Ovary (tissue), 9 donors: ENCODE measurements around the gene ITM2B. TPM values are rescaled to one million over a fixed set of nuclear protein-coding genes. Genes with fewer than 3 reads are reported as not detected.
"Not testable (repeated sequence)": the region's sequence is repeated elsewhere in the genome, so short reads cannot be mapped to it uniquely, and the experiment has no call there.

Experiments used
- DNase-seq, 5 donors: peaks; one replicate each; pipeline ENCODE4 v3.0.0-alpha.2; 2019 to 2020
- H3K27ac ChIP-seq, 2 donors: fragments of 200-600 bp; one replicate each; pipeline versions ENCODE4 v1.5.1 to v1.8.0; 2019 to 2022
- H3K27me3 ChIP-seq: fragments of 200-600 bp; one replicate; pipeline ENCODE4 v1.8.0; 2022
- H3K36me3 ChIP-seq: fragments of 200-600 bp; sonication (generic); one replicate; pipeline ENCODE4 v1.5.1; 2019
- H3K4me1 ChIP-seq: one replicate; pipeline ENCODE4 v1.8.1; 2013; ENCODE audit warnings: mild to moderate bottlenecking, moderate library complexity; ENCODE audit not compliant: insufficient read depth
- H3K4me3 ChIP-seq: fragments of 200-600 bp; sonication (generic); one replicate; pipeline ENCODE4 v1.5.1; 2017
- H3K9me3 ChIP-seq, 2 donors: fragments of 200-600 bp in 1 of 2; sonication (generic) in 1 of 2; one replicate each; pipeline versions ENCODE4 v1.5.1 to v1.8.1; 2013 to 2019; ENCODE audit warnings: mild to moderate bottlenecking in 1 of 2, moderate library complexity in 1 of 2
- EP300 ChIP-seq: sonication (generic); formaldehyde crosslinking; IDR thresholded peaks from one replicate; pipeline ENCODE4 v1.6.1; 2017; ENCODE audit warnings: antibody characterized with exemption
- POLR2A ChIP-seq: fragments of 450-650 bp; IDR thresholded peaks from one replicate; pipeline ENCODE4 v1.6.1; 2017; ENCODE audit warnings: antibody characterized with exemption, mild to moderate bottlenecking, moderate library complexity
- WGBS, 3 donors: extraction: QIAGEN DNeasy Blood & Tissue Kit in 1 of 3; methylation state at CpG; one replicate each; pipeline versions ENCODE4 v1.1.5 to v1.1.7; 2013 to 2017; 5-methylcytosine and 5-hydroxymethylcytosine counted together
- intact Hi-C, 4 donors: fragments of 100-400 bp; cut with DNase I; formaldehyde crosslinking; loops; one replicate each; pipeline versions ENCODE4 v1.11.0 to v1.15.1; 2022 to 2023
- polyA plus RNA-seq, 2 donors: library from polyadenylated mRNA; stranded (reverse); fragments of 200-250 nt in 1 of 2; fragments of 350-450 nt in 1 of 2; fragmentation: Illumina TruSeq in 1 of 2; extraction: RNeasy Lipid Tissue Mini Kit (QIAGEN cat#74804) in 1 of 2; gene quantifications; one replicate each; pipeline ENCODE4 v1.2.3, GENCODE V29; 2013 to 2014
- total RNA-seq, 7 donors: library from RNA; depleted of rRNA in 2 of 7; stranded (reverse); fragments of >200 nt in 2 of 7; fragmentation: NEBNext Ultra II Directional in 3 of 7; extraction: Animal tissue kit (Norgen Biotek cat#: 25700) in 3 of 7; gene quantifications; one replicate each; pipeline versions ENCODE4 v1.1.0 to v1.2.4, GENCODE V29; 2016 to 2023
- TF ChIP-seq, protein P1 (sequence below), 3 donors: fragments of 450-650 bp in 2 of 3; fragments of 200-600 bp in 1 of 3; IDR thresholded peaks; one replicate each; pipeline versions ENCODE4 v1.5.1 to v1.8.0; 2016 to 2022; ENCODE audit warnings: antibody characterized with exemption in 3 of 3, mild to moderate bottlenecking in 1 of 3
- donor health status: DM: no; HTN: no; CAD: no; lungs with moderate emphysema.
- donor health status: DM: no; HTN: no; CAD: no.
- donor health status: Bipolar disorder and iron deficiency.
- donor health status: DM: yes; HTN: yes; CAD: no.
- donor health status: DM: no; HTN: no; CAD: no.
- donor health status: DM: yes; HTN: yes; CAD: no.

ITM2B gene
- total and polyA plus RNA-seq, 9 donors, result 635 to 1,955 (median 903) TPM

DNA sequence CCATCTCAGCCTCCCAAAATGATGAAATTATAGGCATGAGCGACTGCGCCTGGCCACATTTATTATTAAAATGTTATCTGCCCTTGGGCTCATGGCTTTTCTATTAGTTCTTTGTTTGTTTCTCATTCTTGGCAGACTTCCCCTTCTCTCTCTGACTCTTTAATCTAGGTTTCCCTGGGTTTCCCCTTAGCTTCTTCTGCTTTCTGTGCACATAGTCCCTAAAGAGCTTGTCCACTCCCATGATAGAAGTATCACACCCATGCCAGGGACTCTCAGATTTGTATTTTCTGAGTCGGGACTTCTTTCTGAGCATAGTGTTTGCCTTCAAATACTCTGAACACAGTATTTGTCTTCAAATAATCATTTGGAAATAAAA is 38.6 kb upstream of the ITM2B start:
- 44 to 68% (median 54%) methylated on average over 3 of the region's 3 CpGs for WGBS, 3 donors

DNA sequence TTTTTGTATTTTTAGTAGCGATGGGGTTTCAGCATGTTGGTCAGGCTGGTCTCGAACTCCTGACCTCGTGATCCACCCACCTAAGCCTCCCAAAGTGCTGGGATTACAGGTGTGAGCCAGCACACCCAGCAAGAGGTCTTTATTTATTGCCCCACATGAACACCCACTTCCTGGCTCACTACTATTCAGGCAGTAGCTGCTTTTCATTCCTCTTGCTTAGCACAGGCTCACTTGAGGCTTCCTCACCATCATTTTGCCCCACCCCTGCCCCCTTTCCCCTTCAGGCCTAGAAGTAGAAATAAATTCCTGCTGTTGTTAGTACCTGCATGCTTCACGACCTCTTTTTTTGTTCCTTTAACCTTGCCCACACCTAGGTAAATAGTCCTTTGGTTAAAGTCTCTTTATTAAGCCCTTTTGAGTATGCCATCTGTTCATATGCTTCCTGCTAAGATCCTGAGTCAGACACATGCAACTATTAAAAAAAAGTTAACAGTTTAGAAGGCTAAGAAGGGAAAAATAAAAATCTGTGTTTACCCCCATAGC is 33.5 kb upstream of the ITM2B start:
- WGBS, 3 donors, result 81 to 94% (median 83%) methylated on average over 4 of the region's 4 CpGs
- intact Hi-C loops, result no loop called here
- Histone ChIP-seq H3K27ac (no peak overlapping the region), H3K4me1 (no peaks in the 10 kb centered on the region), H3K4me3 (no peak overlapping the region), H3K36me3 (no peaks in the 10 kb centered on the region), H3K27me3 (no peaks in the 10 kb centered on the region), H3K9me3 (no peaks in the 10 kb centered on the region)
- TF ChIP-seq, protein P1, sequence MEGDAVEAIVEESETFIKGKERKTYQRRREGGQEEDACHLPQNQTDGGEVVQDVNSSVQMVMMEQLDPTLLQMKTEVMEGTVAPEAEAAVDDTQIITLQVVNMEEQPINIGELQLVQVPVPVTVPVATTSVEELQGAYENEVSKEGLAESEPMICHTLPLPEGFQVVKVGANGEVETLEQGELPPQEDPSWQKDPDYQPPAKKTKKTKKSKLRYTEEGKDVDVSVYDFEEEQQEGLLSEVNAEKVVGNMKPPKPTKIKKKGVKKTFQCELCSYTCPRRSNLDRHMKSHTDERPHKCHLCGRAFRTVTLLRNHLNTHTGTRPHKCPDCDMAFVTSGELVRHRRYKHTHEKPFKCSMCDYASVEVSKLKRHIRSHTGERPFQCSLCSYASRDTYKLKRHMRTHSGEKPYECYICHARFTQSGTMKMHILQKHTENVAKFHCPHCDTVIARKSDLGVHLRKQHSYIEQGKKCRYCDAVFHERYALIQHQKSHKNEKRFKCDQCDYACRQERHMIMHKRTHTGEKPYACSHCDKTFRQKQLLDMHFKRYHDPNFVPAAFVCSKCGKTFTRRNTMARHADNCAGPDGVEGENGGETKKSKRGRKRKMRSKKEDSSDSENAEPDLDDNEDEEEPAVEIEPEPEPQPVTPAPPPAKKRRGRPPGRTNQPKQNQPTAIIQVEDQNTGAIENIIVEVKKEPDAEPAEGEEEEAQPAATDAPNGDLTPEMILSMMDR (IDR thresholded peaks at IDR 0.05), result no peak
- TF ChIP-seq EP300 (no peak), POLR2A (no peak)
- DNase-seq, result no peak

More for the DNA sequence above, 38.6 kb upstream of the ITM2B start:
- no peak for TF ChIP-seq EP300
- TF ChIP-seq POLR2A, result no peak
- TF ChIP-seq, protein P1 (IDR thresholded peaks at IDR 0.05), result no peak
- Histone ChIP-seq H3K4me3 (no peak overlapping the region), H3K27ac (no peak overlapping the region), H3K4me1 (no peaks in the 10 kb centered on the region), H3K36me3 (no peaks in the 10 kb centered on the region), H3K9me3 (no peaks in the 10 kb centered on the region), H3K27me3 (no peaks in the 10 kb centered on the region)
- intact Hi-C loops, result no loop called here
- no peak for DNase-seq

DNA sequence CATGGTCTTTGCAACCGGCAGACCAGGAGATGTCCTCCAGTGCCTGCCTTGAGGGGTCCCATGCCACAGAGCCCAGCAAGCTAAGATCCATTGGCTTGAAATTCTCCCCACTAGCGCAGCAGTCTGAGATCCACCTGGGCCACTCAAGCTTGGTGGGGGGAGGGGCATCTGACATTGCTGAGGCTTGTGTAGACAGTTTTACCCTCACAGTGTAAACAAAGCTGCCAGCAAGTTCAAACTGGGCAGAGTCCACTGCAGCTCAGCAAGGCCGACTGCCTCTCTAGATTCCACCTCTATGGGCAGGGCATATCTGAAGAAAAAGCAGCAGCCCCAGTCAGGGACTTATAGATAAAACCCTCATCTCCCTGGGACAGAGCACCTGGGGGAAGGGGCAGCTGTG is 32.0 kb upstream of the ITM2B start:
- Histone ChIP-seq H3K27ac (no peak overlapping the region), H3K27me3 (no peaks in the 10 kb centered on the region), H3K4me1 (no peaks in the 10 kb centered on the region), H3K4me3 (no peak overlapping the region), H3K9me3 (no peaks in the 10 kb centered on the region), H3K36me3 (no peaks in the 10 kb centered on the region)
- 90 to 95% (median 93%) methylated on average over 3 of the region's 3 CpGs for WGBS, 3 donors
- TF ChIP-seq, protein P1 (IDR thresholded peaks at IDR 0.05), result no peak
- no peak for TF ChIP-seq POLR2A
- TF ChIP-seq EP300, result no peak
- intact Hi-C loops, result no loop called here
- no peak for DNase-seq

DNA sequence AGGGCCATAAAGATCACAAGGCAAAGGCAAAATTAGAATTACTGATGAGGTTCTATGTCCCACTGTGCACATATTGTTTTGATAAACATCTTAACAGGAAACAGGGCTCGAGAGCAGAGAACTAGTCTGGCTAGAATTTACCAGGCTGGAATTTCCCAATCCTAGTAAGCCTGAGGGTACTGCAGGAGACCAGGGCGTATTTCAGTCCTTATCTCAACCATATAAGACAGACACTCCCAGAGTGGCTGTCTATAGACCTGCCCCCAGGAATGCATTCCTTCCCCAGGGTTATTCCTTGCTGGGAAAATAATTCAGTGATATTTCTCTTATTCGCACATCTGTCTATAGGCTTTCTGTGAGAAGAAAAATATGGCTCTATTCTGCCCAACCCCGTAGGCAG is 25.8 kb upstream of the ITM2B start:
- DNase-seq, intact Hi-C loops, H3K4me3 ChIP-seq, H3K36me3 ChIP-seq, H3K9me3 ChIP-seq, H3K27me3 ChIP-seq, H3K4me1 ChIP-seq, H3K27ac ChIP-seq: not testable (repeated sequence)
- 88 to 94% (median 89%) methylated on average over 4 of the region's 4 CpGs for WGBS, 3 donors

DNA sequence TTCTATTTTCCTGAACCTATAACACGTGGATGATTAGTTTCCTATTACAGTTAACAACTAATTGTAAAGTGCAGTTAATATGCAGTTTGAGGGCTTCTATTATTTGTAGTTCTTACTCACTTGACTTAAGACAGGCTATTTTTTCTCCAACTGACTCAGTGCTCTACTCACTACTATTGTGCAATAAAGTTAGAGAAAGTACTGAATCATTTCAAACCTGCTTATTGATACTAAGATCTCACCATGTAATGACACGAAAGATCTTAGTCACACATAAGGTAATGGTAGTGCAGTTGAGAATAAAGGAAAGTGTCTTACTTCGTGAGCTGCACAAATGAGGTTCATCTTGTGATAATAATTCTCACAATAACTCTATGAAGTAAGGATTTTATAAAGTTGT is 22.8 kb upstream of the ITM2B start:
- no peak overlapping the region for H3K4me3 ChIP-seq
- H3K27me3 ChIP-seq, result no peaks in the 10 kb centered on the region
- no peak overlapping the region for H3K27ac ChIP-seq
- no peaks in the 10 kb centered on the region for H3K4me1 ChIP-seq
- H3K36me3 ChIP-seq, result no peaks in the 10 kb centered on the region
- WGBS, 3 donors, result 75 to 87% (median 82%) methylated on average over 3 of the region's 3 CpGs
- TF ChIP-seq POLR2A (no peak), EP300 (no peak)
- TF ChIP-seq, protein P1 (IDR thresholded peaks at IDR 0.05), result no peak
- H3K9me3 ChIP-seq, result no peaks in the 10 kb centered on the region
- no peak for DNase-seq
- intact Hi-C loops, result no loop called here
